HepG2 (cell line): ENCODE results near the gene TMEM129. TPM values are rescaled to one million over a fixed set of nuclear protein-coding genes. Genes with fewer than 3 reads are reported as not detected.
A peak's percentile ranks its signal among the peaks of the same experiment; 100 is the strongest.

ENCODE experiments used
- AKAP8 ChIP-seq: sonication (generic); formaldehyde crosslinking; IDR thresholded peaks from 2 replicates; pipeline ENCODE4 v1.5.1; 2020; ENCODE audit warnings: mild to moderate bottlenecking, missing genetic modification reagents
- ATF1 ChIP-seq: IDR thresholded peaks from 2 replicates; pipeline ENCODE4 v1.6.1; 2016; ENCODE audit warnings: mild to moderate bottlenecking, control low read depth
- BCL6 ChIP-seq: IDR thresholded peaks from 2 replicates; pipeline ENCODE4 v1.6.1; 2016; ENCODE audit warnings: missing genetic modification reagents, missing compliant biosample characterization
- FOXK1 ChIP-seq: sonication (generic); formaldehyde crosslinking; IDR thresholded peaks from 2 replicates; pipeline ENCODE4 v1.4.0; 2020; ENCODE audit warnings: low read depth, missing genetic modification reagents, borderline replicate concordance
- GMEB2 ChIP-seq: IDR thresholded peaks from 2 replicates; pipeline ENCODE4 v1.6.1; 2016; ENCODE audit warnings: missing biosample characterization, missing genetic modification reagents, low read depth
- KMT2B ChIP-seq: IDR thresholded peaks from 2 replicates; pipeline ENCODE4 v1.6.1; 2016; ENCODE audit warnings: missing genetic modification reagents, missing compliant biosample characterization
- LCORL ChIP-seq, 2 experiments: fragments of 450-650 bp in 1 of 2; sonication (generic) in 1 of 2; formaldehyde crosslinking in 1 of 2; IDR thresholded peaks; 2 replicates each; pipeline versions ENCODE4 v1.5.0 to v1.6.1; 2017 to 2020; ENCODE audit warnings: antibody characterized with exemption in 1 of 2, missing genetic modification reagents in 1 of 2
- MAFK ChIP-seq, 2 experiments: IDR thresholded peaks in 1 of 2; conservative IDR thresholded peaks in 1 of 2; 2 replicates each; pipeline ENCODE4 v1.6.1; 2011; ENCODE audit warnings: improper control_type of control experiment in 2 of 2, low read length in 2 of 2
- NCOA5 ChIP-seq: sonication (generic); formaldehyde crosslinking; IDR thresholded peaks from 2 replicates; pipeline ENCODE4 v1.4.0; 2020; ENCODE audit warnings: missing genetic modification reagents
- PRPF4 ChIP-seq: fragments of 200-400 bp; formaldehyde crosslinking; IDR thresholded peaks from 2 replicates; pipeline ENCODE4 v1.6.1; 2016; ENCODE audit warnings: low read length, low read depth; ENCODE audit not compliant: poor library complexity, severe bottlenecking
- RAD21 ChIP-seq: fragments of 450-650 bp; formaldehyde crosslinking; IDR thresholded peaks from 2 replicates; pipeline ENCODE4 v1.5.0; 2020; ENCODE audit warnings: mild to moderate bottlenecking
- SAFB2 ChIP-seq: sonication (generic); formaldehyde crosslinking; IDR thresholded peaks from 2 replicates; pipeline ENCODE4 v1.5.1; 2020; ENCODE audit warnings: missing genetic modification reagents, low read depth, mild to moderate bottlenecking, borderline replicate concordance
- SIN3B ChIP-seq: fragments of 150-350 bp; IDR thresholded peaks from 2 replicates; pipeline ENCODE4 v1.6.1; 2014; ENCODE audit warnings: low read length
- SKI ChIP-seq: fragments of 450-650 bp; IDR thresholded peaks from one replicate; pipeline ENCODE4 v1.6.1; 2018; ENCODE audit warnings: mild to moderate bottlenecking; ENCODE audit not compliant: partially characterized antibody
- SMARCE1 ChIP-seq: fragments of 450-650 bp; IDR thresholded peaks from 2 replicates; pipeline ENCODE4 v1.6.1; 2017; ENCODE audit warnings: borderline replicate concordance
- SYNCRIP ChIP-seq: fragments of 200-400 bp; formaldehyde crosslinking; IDR thresholded peaks from 2 replicates; pipeline ENCODE4 v1.6.1; 2018; ENCODE audit warnings: mild to moderate bottlenecking, low read depth, low read length; ENCODE audit not compliant: insufficient read depth
- ZBTB21 ChIP-seq: sonication (generic); formaldehyde crosslinking; IDR thresholded peaks from 2 replicates; pipeline ENCODE4 v1.4.0; 2020; ENCODE audit warnings: missing genetic modification reagents
- ZBTB3 ChIP-seq: sonication (generic); formaldehyde crosslinking; IDR thresholded peaks from 2 replicates; pipeline ENCODE4 v1.4.0; 2020; ENCODE audit warnings: low read depth, mild to moderate bottlenecking, moderate library complexity, missing genetic modification reagents, borderline replicate concordance
- ZBTB37 ChIP-seq: sonication (generic); formaldehyde crosslinking; IDR thresholded peaks from 2 replicates; pipeline ENCODE4 v1.4.0; 2020; ENCODE audit warnings: mild to moderate bottlenecking, missing genetic modification reagents
- ZBTB42 ChIP-seq: sonication (generic); formaldehyde crosslinking; IDR thresholded peaks from 2 replicates; pipeline ENCODE4 v1.5.0; 2020; ENCODE audit warnings: mild to moderate bottlenecking, missing genetic modification reagents
- ZBTB7A ChIP-seq: sonication (generic); formaldehyde crosslinking; IDR thresholded peaks from 2 replicates; pipeline ENCODE4 v1.8.0; 2022; ENCODE audit warnings: mild to moderate bottlenecking, missing genetic modification reagents
- ZNF296 ChIP-seq: sonication (generic); formaldehyde crosslinking; conservative IDR thresholded peaks from 2 replicates; pipeline ENCODE4 v1.5.0; 2020; ENCODE audit warnings: mild to moderate bottlenecking, missing genetic modification reagents
- ZNF3 ChIP-seq: IDR thresholded peaks from 2 replicates; pipeline ENCODE4 v1.7.0; 2017; ENCODE audit warnings: inconsistent platforms
- ZNF513 ChIP-seq: sonication (generic); formaldehyde crosslinking; conservative IDR thresholded peaks from 2 replicates; pipeline ENCODE4 v1.5.0; 2020; ENCODE audit warnings: missing genetic modification reagents
- ZNF556 ChIP-seq: sonication (generic); formaldehyde crosslinking; IDR thresholded peaks from 2 replicates; pipeline ENCODE4 v1.4.0; 2020; ENCODE audit warnings: mild to moderate bottlenecking, missing genetic modification reagents, borderline replicate concordance
- ZNF704 ChIP-seq: sonication (generic); formaldehyde crosslinking; IDR thresholded peaks from 2 replicates; pipeline ENCODE4 v1.8.1; 2023; ENCODE audit warnings: mild to moderate bottlenecking, inconsistent platforms, moderate library complexity, missing genetic modification reagents, borderline replicate concordance
- ZNF773 ChIP-seq: sonication (generic); formaldehyde crosslinking; IDR thresholded peaks from 2 replicates; pipeline ENCODE4 v1.4.0; 2020; ENCODE audit warnings: missing genetic modification reagents, borderline replicate concordance
- polyA plus RNA-seq, 8 experiments: library from polyadenylated mRNA; depleted of rRNA in 3 of 8; stranded (reverse) in 7 of 8; unstranded in 1 of 8; fragments of >200 nt; fragmentation: Illumina TruSeq in 4 of 8; extraction: Trizol in 4 of 8; gene quantifications; 2 replicates each; pipeline versions ENCODE4 v1.2.1 to v1.2.3, GENCODE V29; 2011 to 2016; ENCODE audit warnings: low read depth in 4 of 8, missing spikeins in 1 of 8, mixed read lengths in 1 of 8; ENCODE audit not compliant: insufficient read depth in 1 of 8
- total RNA-seq, 5 experiments: library from RNA; depleted of rRNA; stranded (reverse); fragments of >200 nt; fragmentation: Illumina TruSeq; extraction: Trizol; gene quantifications; 2 replicates each; pipeline ENCODE4 v1.2.3, GENCODE V29; 2016; ENCODE audit warnings: low read depth in 1 of 5

TMEM129 gene
- total and polyA plus RNA-seq, 2 of the 13 experiments (the other 11 are each of a cell fraction or from before 2014, with no cell fraction given): 19.0 to 25.8 TPM

GRCh38 chr4:1746265-1746691, 25.2 kb upstream of the TMEM129 start (continued):
- TF ChIP-seq FOXK1 (CRISPR knock-in tag) (peak; percentile 80; the same call in 1 of the 2 replicates), ZNF296 (0 out of 2 replicates have a peak, but pooled peaks have one; percentile 9), SIN3B (no peak), ZBTB3 (CRISPR knock-in tag) (no peak), SMARCE1 (no peak), BCL6 (0 out of 2 replicates have a peak, but pooled peaks have one; percentile 44), ZNF704 (CRISPR knock-in tag) (0 out of 2 replicates have a peak, but pooled peaks have one; percentile 37), MAFK (conservative IDR thresholded peaks at IDR 0.05 in 1 of 2, IDR thresholded peaks at IDR 0.05 in 1 of 2; ENCODE audit: low read length in 2 of 2) (no peak), GMEB2 (no peak), ZNF556 (CRISPR knock-in tag) (peak; percentile 53; the same call in 1 of the 2 replicates), KMT2B (peak; percentile 39; the same call in 1 of the 2 replicates), NCOA5 (0 out of 2 replicates have a peak, but pooled peaks have one; percentile 14), ZBTB42 (no peak), SKI (peak; percentile 9), PRPF4 (no peak), ZNF773 (no peak), ZNF3 (CRISPR knock-in tag) (no peak), ZBTB37 (no peak), SYNCRIP (no peak), SAFB2 (CRISPR knock-in tag) (peak; percentile 25; the same call in 1 of the 2 replicates), ZNF513 (CRISPR knock-in tag) (no peak), ATF1 (no peak), RAD21 (peak; percentile 94), LCORL (IDR thresholded peaks at IDR 0.05) (no peak), LCORL (CRISPR knock-in tag; IDR thresholded peaks at IDR 0.05) (peak; percentile 77), AKAP8 (peak; percentile 94), ZBTB7A (CRISPR knock-in tag) (peak; percentile 88), ZBTB21 (CRISPR knock-in tag) (no peak)
